T-helper 17 cell (primary cell): ENCODE data around the gene FAM107A. TPM values are rescaled to one million over a fixed set of nuclear protein-coding genes. Genes with fewer than 3 reads are reported as not detected.

Experiments used
- ATAC-seq: fragments of 150-1000 bp; cut with Tn5 transposase; 2 replicates; pipeline ENCODE4 v1.10.0; 2021; ENCODE audit warnings: mild to moderate bottlenecking, moderate library complexity
- DNase-seq, 3 donors: peaks; one replicate each; pipeline versions ENCODE4 v3.0.0 to v3.0.0-alpha.2; 2020 to 2021
- H3K9me3 ChIP-seq: one replicate; pipeline ENCODE4 v1.7.0; 2013; ENCODE audit warnings: low read length, mild to moderate bottlenecking; ENCODE audit not compliant: control insufficient read depth, poor library complexity, severe bottlenecking
- H3K27ac Mint-ChIP-seq: one replicate; pipeline ENCODE4 v1.8.0; 2022; ENCODE audit warnings: mild to moderate bottlenecking, moderate library complexity, mixed read lengths
- H3K27me3 Mint-ChIP-seq: one replicate; pipeline ENCODE4 v1.8.0; 2022; ENCODE audit warnings: mixed read lengths
- H3K36me3 Mint-ChIP-seq: one replicate; pipeline ENCODE4 v1.8.0; 2022; ENCODE audit warnings: low read depth, mixed read lengths
- H3K4me1 Mint-ChIP-seq: one replicate; pipeline ENCODE4 v1.8.0; 2022; ENCODE audit warnings: mild to moderate bottlenecking, mixed read lengths
- H3K4me3 Mint-ChIP-seq: one replicate; pipeline ENCODE4 v1.8.0; 2022; ENCODE audit warnings: mild to moderate bottlenecking, moderate library complexity, mixed read lengths
- total RNA-seq, 4 donors: library from RNA in 2 of 4; stranded (reverse) in 2 of 4; gene quantifications; one replicate each; pipeline ENCODE4 v1.2.3 and lab custom pipeline; 2022 to 2026

The FAM107A gene, protein sequence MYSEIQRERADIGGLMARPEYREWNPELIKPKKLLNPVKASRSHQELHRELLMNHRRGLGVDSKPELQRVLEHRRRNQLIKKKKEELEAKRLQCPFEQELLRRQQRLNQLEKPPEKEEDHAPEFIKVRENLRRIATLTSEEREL
- not detected for total RNA-seq
- total RNA-seq (lab: John Stamatoyannopoulos, UW) = 0 reads per million in 2 donors

DNA sequence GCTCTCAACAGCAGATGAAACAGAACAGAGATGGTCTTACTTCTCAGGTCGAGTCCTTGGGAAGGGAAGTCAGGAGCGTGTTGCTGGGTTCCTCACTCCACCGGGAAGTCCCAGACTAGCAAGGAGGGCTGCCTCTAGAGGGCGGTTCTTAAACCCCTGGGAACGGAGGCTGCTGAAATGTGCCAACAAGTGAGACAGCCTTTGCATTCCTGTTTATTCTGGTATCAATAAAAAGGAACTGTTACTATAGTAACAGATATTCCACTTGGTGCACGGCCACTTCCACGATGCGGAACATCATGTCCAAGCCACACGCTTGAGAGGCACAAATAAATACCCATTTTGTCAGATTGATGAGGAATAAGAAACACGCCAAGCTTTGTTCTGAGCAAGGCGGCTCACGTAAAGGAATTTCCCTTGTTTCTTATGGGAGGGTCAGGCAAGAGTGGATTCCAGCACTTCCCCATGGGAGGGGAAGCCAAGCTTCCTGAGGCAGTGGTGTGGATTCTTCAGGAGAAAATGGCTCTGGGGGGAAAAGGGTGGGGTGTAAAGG, at the start of gene FAM107A:
Gene FAM107A (minus strand): TSS at position 123 of the 553 bp plus-strand sequence. CDS start 7,531 bp downstream, outside the sequence.
- ATAC-seq = no peak
- no peak for DNase-seq
- H3K9me3 ChIP-seq = no peaks in the 10 kb centered on the region
- Mint-ChIP-seq H3K4me1 (no peaks in the 10 kb centered on the region), H3K27me3 (peaks cover 27% of the 10 kb centered on the region), H3K27ac (no peak within 1 kb of the TSS), H3K36me3 (no peaks in the 10 kb centered on the region), H3K4me3 (no peak within 1 kb of the TSS)

DNA sequence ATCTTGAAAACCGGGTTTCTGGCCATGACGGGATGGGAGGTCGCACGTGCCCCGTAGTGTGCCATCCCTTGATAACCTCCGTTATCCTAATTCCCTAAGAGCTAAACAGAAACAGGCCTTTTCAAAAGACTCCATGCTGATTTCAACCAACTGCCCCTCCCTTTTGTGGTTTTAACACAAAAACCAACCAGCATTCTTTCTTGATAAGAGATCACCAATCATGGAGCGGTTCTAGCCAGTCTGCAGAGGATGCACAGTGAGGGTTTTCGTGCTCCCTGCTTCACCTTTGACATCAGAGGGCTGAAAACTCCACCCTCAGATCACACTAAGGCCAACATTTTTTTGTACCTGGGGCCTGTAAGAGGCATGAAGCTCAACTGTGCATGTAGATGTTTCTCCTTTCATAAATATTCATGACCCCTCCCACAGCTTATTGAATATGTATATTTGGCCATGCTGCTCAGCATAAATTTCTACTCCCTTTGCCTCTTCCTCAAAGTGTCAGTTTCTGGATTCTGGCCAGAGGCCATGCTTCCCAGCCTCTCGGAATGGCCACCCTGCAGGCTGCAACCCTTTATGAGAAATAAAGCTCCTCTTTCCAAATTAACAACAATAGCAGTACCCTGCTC, 48.1 kb upstream of the FAM107A start:
- H3K27ac Mint-ChIP-seq = peak overlapping the region; percentile 41
- peaks cover 2% of the 10 kb centered on the region for H3K27me3 Mint-ChIP-seq
- DNase-seq (no peak), ATAC-seq (no peak)
- H3K9me3 ChIP-seq = no peaks in the 10 kb centered on the region
- H3K4me1 Mint-ChIP-seq = no peaks in the 10 kb centered on the region
- no peak overlapping the region for H3K4me3 Mint-ChIP-seq
- no peaks in the 10 kb centered on the region for H3K36me3 Mint-ChIP-seq

DNA sequence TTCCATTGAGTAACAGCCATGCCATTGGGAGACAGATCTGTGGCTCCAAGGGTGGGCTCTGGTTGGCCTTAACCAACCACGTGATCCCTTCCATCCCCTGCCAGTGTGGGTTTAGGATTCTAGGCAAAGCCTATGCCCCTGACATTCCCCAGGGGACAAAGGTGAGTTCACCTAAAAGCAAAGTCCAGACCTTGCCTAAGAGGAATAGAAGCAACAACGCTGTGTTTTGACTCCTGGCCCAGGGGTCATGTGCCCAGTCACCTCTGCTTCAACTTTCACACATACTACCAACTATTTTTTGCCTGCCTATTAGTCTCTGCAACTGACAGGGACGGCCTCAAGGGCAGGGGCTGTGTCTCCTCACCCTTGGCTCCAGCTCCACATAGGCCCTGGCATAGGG, 47.4 kb upstream of the FAM107A start:
- H3K9me3 ChIP-seq = no peaks in the 10 kb centered on the region
- ATAC-seq (no peak), DNase-seq (no peak)
- Mint-ChIP-seq H3K27me3 (peaks cover 2% of the 10 kb centered on the region), H3K36me3 (no peaks in the 10 kb centered on the region), H3K4me3 (no peak overlapping the region), H3K27ac (no peak overlapping the region), H3K4me1 (no peaks in the 10 kb centered on the region)

- H3K27me3 Mint-ChIP-seq = peaks cover 4% of the 10 kb centered on the region
- ATAC-seq = no peak
- DNase-seq = no peak
- no peaks in the 10 kb centered on the region for H3K36me3 Mint-ChIP-seq
- H3K9me3 ChIP-seq = no peaks in the 10 kb centered on the region
- no peak overlapping the region for H3K27ac Mint-ChIP-seq
- H3K4me3 Mint-ChIP-seq = no peak overlapping the region
- H3K4me1 Mint-ChIP-seq = no peaks in the 10 kb centered on the region
Measured at GRCh38 chr3:58623961-58624360, 46.8 kb upstream of the FAM107A start.

DNA sequence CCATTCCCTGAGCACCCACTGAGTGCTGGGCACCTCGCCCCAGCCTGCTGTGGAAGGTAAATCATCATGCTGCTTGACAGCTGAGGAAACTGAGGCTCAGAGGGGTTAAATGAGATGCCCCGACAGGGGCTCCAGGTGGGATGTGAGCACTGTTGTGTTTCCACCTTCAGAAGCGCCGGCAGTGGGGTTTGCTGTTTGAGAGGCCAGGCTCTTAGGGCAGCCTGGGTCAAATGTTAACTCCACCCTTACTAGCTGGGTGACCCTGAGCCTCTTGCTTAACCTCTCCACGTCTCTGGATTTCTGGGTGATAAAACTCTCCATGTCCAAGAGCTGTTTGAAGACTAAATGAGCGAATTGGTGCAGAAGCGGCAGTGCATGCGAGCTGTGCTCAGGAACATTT, 46.3 kb upstream of the FAM107A start:
- ATAC-seq (no peak), DNase-seq (no peak)
- no peak overlapping the region for H3K4me3 Mint-ChIP-seq
- H3K36me3 Mint-ChIP-seq = no peaks in the 10 kb centered on the region
- H3K27ac Mint-ChIP-seq = no peak overlapping the region
- H3K4me1 Mint-ChIP-seq = no peaks in the 10 kb centered on the region
- peaks cover 4% of the 10 kb centered on the region for H3K27me3 Mint-ChIP-seq
- H3K9me3 ChIP-seq = no peaks in the 10 kb centered on the region

- H3K27ac Mint-ChIP-seq = no peak overlapping the region
- peaks cover 4% of the 10 kb centered on the region for H3K27me3 Mint-ChIP-seq
- DNase-seq (no peak), ATAC-seq (no peak)
- no peaks in the 10 kb centered on the region for H3K36me3 Mint-ChIP-seq
- no peaks in the 10 kb centered on the region for H3K9me3 ChIP-seq
- no peak overlapping the region for H3K4me3 Mint-ChIP-seq
- H3K4me1 Mint-ChIP-seq = no peaks in the 10 kb centered on the region
Measured at GRCh38 chr3:58622892-58623291, 45.7 kb upstream of the FAM107A start.

DNA sequence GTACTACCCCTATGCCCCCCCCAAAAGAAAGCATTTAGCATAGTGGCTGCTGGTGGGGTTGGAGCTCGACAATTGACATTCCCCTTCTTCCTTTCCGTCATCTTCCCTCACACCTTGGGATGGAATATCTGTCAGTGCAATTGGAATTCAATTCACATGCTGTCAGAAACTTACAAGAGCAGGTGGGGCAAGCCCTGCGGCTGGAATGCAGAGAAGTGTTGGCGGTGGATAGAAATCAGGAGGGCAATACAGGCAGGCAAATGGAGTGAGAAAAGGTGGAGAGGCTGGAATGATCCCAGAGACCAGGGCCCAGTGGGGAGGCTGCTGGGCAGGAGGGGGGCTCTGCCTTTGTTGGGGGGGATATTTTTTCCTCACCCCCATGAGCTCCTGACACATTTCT, 45.2 kb upstream of the FAM107A start:
- no peaks in the 10 kb centered on the region for H3K9me3 ChIP-seq
- Mint-ChIP-seq H3K4me3 (no peak overlapping the region), H3K27ac (no peak overlapping the region), H3K4me1 (no peaks in the 10 kb centered on the region), H3K27me3 (peaks cover 4% of the 10 kb centered on the region), H3K36me3 (no peaks in the 10 kb centered on the region)
- DNase-seq (no peak), ATAC-seq (no peak)

- Mint-ChIP-seq H3K27ac (no peak overlapping the region), H3K4me1 (no peaks in the 10 kb centered on the region), H3K4me3 (no peak overlapping the region), H3K27me3 (peaks cover 4% of the 10 kb centered on the region), H3K36me3 (no peaks in the 10 kb centered on the region)
- no peak for ATAC-seq
- DNase-seq = no peak
- no peaks in the 10 kb centered on the region for H3K9me3 ChIP-seq
Measured at GRCh38 chr3:58621086-58621830, 44.1 kb upstream of the FAM107A start.

DNA sequence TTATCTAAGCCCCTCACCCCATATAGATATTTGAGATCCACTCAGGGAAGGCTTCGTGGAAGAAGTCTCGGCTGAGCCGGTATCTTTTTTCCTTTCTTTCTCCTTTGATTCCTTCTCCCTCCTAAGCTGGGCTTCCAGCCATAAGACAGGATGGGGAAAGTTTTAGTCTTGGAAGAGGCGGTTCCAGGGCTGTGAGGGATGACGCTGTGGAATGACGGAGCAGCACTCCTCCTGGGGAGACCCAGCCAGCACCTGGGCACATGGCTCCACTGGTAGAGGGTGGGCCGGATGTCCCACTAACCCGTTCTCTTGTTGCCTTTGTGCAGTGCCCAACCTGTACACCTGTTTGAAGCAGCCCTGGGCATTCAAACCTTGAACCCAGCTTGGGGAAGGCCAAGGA, 43.2 kb upstream of the FAM107A start:
- no peaks in the 10 kb centered on the region for H3K9me3 ChIP-seq
- Mint-ChIP-seq H3K27ac (no peak overlapping the region), H3K4me3 (no peak overlapping the region), H3K4me1 (no peaks in the 10 kb centered on the region), H3K36me3 (no peaks in the 10 kb centered on the region), H3K27me3 (peaks cover 4% of the 10 kb centered on the region)
- no peak for ATAC-seq
- DNase-seq = no peak

GRCh38 chr3:58617338-58617761, 40.2 kb upstream of the FAM107A start:
- H3K4me1 Mint-ChIP-seq = no peaks in the 10 kb centered on the region
- ATAC-seq = no peak
- no peak overlapping the region for H3K4me3 Mint-ChIP-seq
- no peaks in the 10 kb centered on the region for H3K36me3 Mint-ChIP-seq
- H3K27me3 Mint-ChIP-seq = peaks cover 4% of the 10 kb centered on the region
- no peaks in the 10 kb centered on the region for H3K9me3 ChIP-seq
- H3K27ac Mint-ChIP-seq = no peak overlapping the region
- DNase-seq = no peak

DNA sequence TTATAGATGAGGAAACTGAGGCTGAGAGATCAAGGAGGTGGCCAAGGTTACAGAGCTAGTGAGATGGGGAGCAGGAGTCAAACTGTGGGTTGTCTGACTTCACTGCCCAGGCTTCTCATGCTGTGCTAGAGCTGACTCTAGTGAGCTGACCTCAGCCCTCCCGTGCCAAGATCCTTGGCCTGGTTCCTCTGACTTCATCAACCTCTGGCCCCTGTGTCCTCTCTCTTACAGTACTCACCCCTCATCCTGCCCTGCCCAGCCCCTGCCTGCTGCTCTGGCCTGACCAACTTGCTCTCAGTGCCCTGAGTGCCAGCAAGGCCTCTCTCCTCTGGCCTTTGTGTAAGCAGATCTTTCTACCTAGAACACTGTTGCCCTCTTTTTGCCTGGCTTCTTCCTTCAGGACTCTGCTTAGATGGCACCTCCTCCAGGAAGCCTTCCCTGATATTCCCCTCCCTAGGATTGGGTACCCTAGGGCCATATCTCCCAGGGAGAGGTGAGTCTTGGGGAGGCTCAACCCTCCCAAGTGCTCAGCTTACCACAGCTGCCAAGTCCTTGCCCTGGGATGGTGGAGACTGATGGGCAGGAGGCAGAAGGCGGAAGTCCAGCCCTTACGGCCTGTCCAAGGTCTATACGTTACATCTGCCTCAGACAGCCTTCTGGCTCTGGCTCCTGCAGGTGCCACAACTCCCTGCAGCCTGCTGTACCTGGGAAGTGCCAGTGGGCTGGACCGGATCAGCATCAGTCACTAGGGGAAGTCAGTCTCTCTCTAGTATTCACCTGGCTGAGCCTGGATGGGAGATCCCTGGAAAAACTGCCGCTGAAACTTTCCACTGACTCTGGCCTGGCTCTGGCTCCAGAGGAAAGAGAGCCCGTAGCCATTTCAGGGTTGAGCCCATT, 36.3 kb upstream of the FAM107A start:
- Mint-ChIP-seq H3K27me3 (no peaks in the 10 kb centered on the region), H3K4me1 (no peaks in the 10 kb centered on the region), H3K36me3 (no peaks in the 10 kb centered on the region), H3K27ac (no peak overlapping the region), H3K4me3 (no peak overlapping the region)
- H3K9me3 ChIP-seq = no peaks in the 10 kb centered on the region
- DNase-seq (no peak), ATAC-seq (no peak)

DNA sequence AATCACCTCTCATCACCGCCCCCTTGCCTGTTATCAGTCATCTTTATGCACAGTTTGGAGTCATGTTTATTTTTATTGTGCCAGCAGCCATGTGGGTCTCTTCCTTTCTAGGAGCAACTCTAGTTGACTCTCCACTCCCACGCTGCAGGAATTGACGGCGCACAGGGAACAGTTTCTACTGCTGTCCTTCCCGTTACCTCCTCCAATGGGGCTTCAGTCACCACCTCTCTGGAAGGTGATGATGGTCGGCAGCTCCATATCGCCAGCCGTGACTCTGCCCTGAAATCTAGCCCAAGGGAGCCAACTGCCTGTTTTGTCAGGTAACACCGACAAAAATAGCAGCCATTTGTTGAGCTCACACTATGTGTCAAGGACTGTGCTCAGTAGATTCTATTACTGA, 35.6 kb upstream of the FAM107A start:
- Mint-ChIP-seq H3K27me3 (no peaks in the 10 kb centered on the region), H3K4me1 (no peaks in the 10 kb centered on the region), H3K4me3 (no peak overlapping the region), H3K27ac (no peak overlapping the region), H3K36me3 (no peaks in the 10 kb centered on the region)
- ATAC-seq (no peak), DNase-seq (no peak)
- no peaks in the 10 kb centered on the region for H3K9me3 ChIP-seq

DNA sequence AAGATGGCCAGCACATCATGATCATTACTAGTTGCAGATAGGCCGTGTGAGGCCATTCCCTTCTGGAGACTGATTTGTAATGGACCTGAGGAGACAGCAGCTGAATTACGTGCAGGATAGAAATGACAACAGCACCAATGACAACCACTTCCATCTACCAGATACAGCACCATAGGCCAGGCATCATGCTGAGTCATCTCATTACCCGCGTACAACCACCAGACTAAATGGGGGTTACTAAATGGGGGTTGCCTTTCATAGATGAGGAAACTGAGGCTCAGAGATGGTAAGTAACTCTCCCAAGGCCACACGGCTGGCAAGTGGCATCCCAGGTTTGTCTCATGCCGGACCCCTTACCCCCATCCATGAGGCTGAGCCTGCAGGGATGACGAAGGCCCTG, 32.8 kb upstream of the FAM107A start:
- ATAC-seq = no peak
- DNase-seq = no peak
- no peaks in the 10 kb centered on the region for H3K4me1 Mint-ChIP-seq
- H3K27ac Mint-ChIP-seq = no peak overlapping the region
- H3K9me3 ChIP-seq = no peaks in the 10 kb centered on the region
- H3K27me3 Mint-ChIP-seq = no peaks in the 10 kb centered on the region
- H3K36me3 Mint-ChIP-seq = no peaks in the 10 kb centered on the region
- no peak overlapping the region for H3K4me3 Mint-ChIP-seq
